ENCODE data around the gene MTAP.
A peak's percentile ranks its signal among the peaks of the same experiment; 100 is the strongest.

MTAP gene

DNA sequence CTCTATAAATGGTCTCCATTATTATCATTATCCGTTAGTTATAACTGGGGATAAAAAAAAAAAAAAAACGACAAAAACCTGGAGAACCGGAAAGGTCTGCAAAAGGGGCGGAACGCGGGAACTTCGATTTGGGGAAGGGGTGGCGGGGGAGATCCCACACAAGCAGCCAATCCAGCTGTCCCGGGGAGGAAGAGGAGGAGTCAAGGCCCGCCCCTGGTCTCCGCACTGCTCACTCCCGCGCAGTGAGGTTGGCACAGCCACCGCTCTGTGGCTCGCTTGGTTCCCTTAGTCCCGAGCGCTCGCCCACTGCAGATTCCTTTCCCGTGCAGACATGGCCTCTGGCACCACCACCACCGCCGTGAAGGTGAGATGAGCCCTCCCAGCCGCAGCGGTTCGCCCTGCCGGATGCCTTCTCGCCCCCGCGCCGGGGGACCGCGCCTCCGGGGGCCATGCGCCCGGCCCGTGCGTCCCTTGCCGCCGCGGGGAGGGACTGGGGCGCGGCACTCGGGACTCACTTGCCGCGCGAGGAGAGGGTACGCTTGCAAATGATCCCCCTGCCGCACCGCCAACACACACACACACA is at the start of gene MTAP:
TSS of gene MTAP (plus strand) at position 219 of the 583 bp plus-strand sequence. CDS start at position 332, 113 bp downstream.
- peak within 1 kb of the TSS; percentile 100 for H3K4me3 Mint-ChIP-seq
- peaks cover 19% of the 10 kb centered on the region for H3K36me3 Mint-ChIP-seq (ENCODE audit: low read depth)
- TF ChIP-seq, protein P1, sequence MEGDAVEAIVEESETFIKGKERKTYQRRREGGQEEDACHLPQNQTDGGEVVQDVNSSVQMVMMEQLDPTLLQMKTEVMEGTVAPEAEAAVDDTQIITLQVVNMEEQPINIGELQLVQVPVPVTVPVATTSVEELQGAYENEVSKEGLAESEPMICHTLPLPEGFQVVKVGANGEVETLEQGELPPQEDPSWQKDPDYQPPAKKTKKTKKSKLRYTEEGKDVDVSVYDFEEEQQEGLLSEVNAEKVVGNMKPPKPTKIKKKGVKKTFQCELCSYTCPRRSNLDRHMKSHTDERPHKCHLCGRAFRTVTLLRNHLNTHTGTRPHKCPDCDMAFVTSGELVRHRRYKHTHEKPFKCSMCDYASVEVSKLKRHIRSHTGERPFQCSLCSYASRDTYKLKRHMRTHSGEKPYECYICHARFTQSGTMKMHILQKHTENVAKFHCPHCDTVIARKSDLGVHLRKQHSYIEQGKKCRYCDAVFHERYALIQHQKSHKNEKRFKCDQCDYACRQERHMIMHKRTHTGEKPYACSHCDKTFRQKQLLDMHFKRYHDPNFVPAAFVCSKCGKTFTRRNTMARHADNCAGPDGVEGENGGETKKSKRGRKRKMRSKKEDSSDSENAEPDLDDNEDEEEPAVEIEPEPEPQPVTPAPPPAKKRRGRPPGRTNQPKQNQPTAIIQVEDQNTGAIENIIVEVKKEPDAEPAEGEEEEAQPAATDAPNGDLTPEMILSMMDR (IDR thresholded peaks at IDR 0.05) = no peak
- peaks cover 52% of the 10 kb centered on the region for H3K4me1 Mint-ChIP-seq
- DNase-seq = peak; percentile 87
- peak within 1 kb of the TSS; percentile 97 for H3K27ac Mint-ChIP-seq
- peaks cover 41% of the 10 kb centered on the region for H3K27me3 Mint-ChIP-seq (ENCODE audit: low read depth, poor library complexity)
- no peaks in the 10 kb centered on the region for H3K9me3 Mint-ChIP-seq

DNA sequence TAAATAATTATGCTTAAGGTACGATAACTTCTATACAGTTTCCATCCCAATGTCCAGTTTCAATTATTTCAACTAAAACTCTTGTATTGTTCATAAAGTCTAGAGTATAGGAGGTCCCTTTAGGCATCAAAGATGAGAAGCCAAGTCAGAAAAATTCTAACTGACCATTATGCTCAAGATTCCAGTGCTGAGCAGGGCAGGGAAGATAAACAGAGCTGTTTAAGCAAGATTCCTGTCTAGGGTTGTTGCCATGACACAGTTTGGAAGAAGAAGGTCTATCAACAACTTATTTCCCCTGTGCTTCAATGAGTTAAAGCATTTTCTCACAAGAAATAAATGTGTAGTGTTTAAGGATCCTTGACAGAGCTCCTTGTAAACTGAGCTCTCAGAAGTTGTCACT is 48.9 kb upstream of the MTAP start:
- Mint-ChIP-seq H3K4me3 (no peak overlapping the region), H3K4me1 (peaks cover 6% of the 10 kb centered on the region), H3K27ac (no peak overlapping the region), H3K27me3 (ENCODE audit: low read depth, poor library complexity) (peaks cover 48% of the 10 kb centered on the region), H3K36me3 (ENCODE audit: low read depth) (no peaks in the 10 kb centered on the region), H3K9me3 (no peaks in the 10 kb centered on the region)
- TF ChIP-seq, protein P1 (IDR thresholded peaks at IDR 0.05) = no peak
- DNase-seq = no peak

DNA sequence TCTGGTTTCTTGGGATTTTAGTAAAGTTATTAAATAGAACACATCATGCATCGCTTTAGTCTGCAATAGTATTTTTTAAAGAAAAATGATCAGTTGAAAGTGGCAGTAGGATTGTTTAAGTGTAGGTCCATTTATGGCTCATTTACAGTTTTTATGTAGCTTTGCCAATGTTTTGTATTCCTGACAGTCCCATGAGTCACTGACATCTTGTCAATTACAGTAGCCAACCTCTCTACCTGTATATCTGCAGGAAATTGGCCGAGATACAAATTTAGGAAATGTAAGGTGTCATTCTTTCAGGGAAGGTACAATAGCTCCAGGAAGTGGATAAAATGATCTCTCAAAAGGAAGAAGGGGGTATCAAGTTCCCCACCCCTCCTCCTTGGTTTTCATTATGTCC is 47.7 kb upstream of the MTAP start:
- no peak for DNase-seq
- Mint-ChIP-seq H3K4me1 (peaks cover 6% of the 10 kb centered on the region), H3K9me3 (no peaks in the 10 kb centered on the region), H3K36me3 (ENCODE audit: low read depth) (no peaks in the 10 kb centered on the region), H3K27ac (no peak overlapping the region), H3K27me3 (ENCODE audit: low read depth, poor library complexity) (peaks cover 45% of the 10 kb centered on the region), H3K4me3 (no peak overlapping the region)
- TF ChIP-seq, protein P1 (IDR thresholded peaks at IDR 0.05) = no peak

DNA sequence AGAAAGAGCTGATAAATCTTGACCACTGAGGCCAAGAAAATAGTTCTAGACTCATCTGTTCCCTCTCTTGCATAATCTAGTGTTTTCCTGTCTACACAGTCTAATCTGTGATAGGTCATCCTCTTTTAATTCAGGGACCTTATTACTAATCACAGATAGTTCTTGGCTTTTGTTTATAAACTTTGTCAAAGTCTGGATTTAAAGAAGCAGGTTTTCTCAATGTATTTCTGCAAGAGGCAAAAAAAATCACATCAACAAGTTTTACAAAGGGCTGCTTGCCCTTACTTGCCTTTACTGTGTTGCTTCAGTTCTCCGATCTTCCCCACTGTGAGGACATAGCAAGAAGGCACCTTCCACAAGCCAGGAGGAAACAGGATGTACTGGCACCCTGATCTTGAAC is 43.9 kb upstream of the MTAP start:
- Mint-ChIP-seq H3K36me3 (ENCODE audit: low read depth) (no peaks in the 10 kb centered on the region), H3K4me1 (no peaks in the 10 kb centered on the region), H3K27me3 (ENCODE audit: low read depth, poor library complexity) (peaks cover 54% of the 10 kb centered on the region), H3K27ac (no peak overlapping the region), H3K9me3 (no peaks in the 10 kb centered on the region), H3K4me3 (no peak overlapping the region)
- DNase-seq = no peak
- TF ChIP-seq, protein P1 (IDR thresholded peaks at IDR 0.05) = no peak

DNA sequence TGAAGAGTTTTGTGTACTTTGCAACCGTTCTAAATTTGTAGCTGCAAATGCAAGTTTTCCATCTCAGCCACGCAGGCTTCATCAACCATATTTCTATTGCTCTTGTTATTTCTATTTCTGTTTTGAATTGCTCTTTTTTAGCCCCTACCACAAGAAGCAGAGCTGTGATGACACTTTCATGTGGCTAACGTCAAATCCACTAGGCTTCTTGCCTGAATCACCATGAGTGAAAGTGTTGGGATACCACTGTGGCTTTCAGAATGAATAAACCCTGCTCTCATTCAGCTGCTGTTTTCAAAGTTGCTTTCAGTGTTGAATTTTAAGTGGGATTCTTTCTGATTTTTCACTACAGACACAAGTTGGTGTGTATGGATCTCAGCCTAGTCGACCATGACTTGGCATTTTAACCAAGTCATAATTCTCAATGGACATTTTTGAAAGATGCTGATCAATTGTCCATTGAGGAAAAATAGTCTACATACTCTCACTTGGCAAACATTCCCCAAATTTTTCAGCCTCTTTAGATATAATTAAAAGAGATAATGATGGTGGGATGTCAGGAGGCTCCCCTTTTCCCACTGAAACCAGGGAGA is 41.0 kb upstream of the MTAP start:
- Mint-ChIP-seq H3K4me1 (no peaks in the 10 kb centered on the region), H3K4me3 (no peak overlapping the region), H3K9me3 (no peaks in the 10 kb centered on the region), H3K36me3 (ENCODE audit: low read depth) (no peaks in the 10 kb centered on the region), H3K27me3 (ENCODE audit: low read depth, poor library complexity) (peaks cover 45% of the 10 kb centered on the region), H3K27ac (no peak overlapping the region)
- TF ChIP-seq, protein P1 (IDR thresholded peaks at IDR 0.05) = no peak
- no peak for DNase-seq

DNA sequence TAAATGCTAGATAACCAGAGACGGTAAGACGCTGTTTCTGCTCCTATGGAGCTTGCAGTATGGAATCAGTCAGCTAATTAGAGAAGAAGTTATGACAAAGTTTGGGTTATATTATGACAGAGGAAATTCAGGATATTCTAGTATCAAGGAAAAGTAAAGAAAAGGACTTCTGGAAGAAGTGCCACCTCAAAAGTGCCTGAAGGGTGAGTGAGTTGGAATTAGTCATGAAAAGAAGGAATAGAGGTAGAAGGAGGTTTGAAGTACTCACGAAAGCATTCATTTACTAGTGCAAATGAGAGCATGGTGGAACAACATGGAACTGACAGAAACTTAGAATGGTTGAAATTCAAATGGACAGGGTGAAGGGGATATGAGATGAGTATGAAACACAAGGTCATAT is 40.4 kb upstream of the MTAP start:
- peaks cover 44% of the 10 kb centered on the region for H3K27me3 Mint-ChIP-seq (ENCODE audit: low read depth, poor library complexity)
- no peaks in the 10 kb centered on the region for H3K4me1 Mint-ChIP-seq
- DNase-seq = no peak
- no peaks in the 10 kb centered on the region for H3K9me3 Mint-ChIP-seq
- no peaks in the 10 kb centered on the region for H3K36me3 Mint-ChIP-seq (ENCODE audit: low read depth)
- H3K4me3 Mint-ChIP-seq = no peak overlapping the region
- TF ChIP-seq, protein P1 (IDR thresholded peaks at IDR 0.05) = no peak
- no peak overlapping the region for H3K27ac Mint-ChIP-seq

Measured in nephron progenitor cell (in vitro differentiated cells).